ENCODE results near the gene KCNH6.

Gene KCNH6

DNA sequence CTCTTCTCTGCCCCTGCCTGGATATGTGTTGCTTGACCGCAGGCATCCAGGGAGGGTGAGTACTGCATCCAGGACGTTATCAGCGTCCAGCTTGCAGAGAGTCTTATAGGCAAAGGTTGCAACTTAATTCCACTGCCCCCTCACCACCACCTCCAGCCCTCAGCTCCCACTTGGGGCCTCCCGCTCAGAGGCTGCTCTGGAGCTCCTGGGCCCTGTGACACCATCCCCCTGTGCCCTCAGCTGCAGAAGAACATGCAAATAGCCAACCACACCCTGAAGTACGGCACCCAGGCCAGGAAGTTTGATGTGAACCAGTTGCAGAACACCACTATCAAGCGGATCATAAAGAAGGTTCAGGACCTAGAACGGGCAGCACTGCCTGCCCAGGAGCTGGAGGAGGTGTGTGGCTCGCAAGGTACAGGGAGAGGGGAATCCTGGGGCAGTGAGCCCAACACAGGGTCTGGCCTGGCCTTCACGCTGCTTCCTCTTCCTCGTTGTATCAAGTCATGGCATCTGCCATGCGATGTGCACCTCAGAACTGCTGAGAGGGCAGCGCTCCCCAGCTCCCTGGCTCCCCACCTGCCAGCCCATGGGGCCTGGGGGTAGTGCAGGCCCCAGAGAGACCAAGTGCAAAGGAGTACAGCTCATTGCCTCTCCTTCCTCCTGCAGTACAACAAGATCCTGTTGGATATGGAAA is 36.7 kb upstream of the KCNH6 start:
- DNase-seq, result no peak

DNA sequence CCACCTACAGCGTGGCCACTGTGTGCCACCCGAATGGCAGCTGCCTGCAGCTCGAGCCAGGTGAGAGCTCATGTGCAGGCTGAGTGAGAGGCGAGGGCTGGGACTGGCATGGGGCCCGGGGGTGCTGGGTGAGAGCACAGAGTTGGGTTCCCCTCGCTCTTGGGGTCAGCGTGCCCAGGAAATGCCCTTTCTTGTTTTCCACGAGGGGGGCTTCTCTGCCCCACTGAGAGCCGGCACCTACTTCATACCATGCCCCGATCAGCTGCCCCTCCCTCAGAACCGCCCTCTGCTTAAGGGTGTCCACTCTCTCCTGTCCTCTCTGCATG is 36.2 kb upstream of the KCNH6 start:
- no peak for DNase-seq

- DNase-seq, result no peak
Observed at GRCh38 chr17:63488851-63489250, 34.3 kb upstream of the KCNH6 start.

- no peak for DNase-seq
Observed at GRCh38 chr17:63489291-63489690, 33.9 kb upstream of the KCNH6 start.

- DNase-seq, result no peak
Observed at GRCh38 chr17:63490329-63490728, 32.8 kb upstream of the KCNH6 start.

DNA sequence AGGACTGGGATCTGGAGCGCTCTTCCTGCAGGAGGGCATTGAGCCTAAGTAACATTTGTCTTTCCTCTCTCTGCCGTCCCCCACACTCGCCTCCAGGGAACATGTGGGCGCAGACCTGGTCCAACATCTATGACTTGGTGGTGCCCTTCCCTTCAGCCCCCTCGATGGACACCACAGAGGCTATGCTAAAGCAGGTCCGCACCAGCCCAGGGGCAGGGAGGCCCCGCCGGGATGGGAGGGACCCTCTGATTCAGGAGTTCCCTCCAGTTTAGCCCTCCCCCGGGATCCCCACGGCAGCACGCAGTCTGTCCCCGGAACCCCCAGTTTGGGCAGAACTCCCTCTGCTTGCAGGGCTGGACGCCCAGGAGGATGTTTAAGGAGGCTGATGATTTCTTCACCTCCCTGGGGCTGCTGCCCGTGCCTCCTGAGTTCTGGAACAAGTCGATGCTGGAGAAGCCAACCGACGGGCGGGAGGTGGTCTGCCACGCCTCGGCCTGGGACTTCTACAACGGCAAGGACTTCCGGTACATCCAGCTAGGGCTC is 32.2 kb upstream of the KCNH6 start:
- no peak for DNase-seq

DNA sequence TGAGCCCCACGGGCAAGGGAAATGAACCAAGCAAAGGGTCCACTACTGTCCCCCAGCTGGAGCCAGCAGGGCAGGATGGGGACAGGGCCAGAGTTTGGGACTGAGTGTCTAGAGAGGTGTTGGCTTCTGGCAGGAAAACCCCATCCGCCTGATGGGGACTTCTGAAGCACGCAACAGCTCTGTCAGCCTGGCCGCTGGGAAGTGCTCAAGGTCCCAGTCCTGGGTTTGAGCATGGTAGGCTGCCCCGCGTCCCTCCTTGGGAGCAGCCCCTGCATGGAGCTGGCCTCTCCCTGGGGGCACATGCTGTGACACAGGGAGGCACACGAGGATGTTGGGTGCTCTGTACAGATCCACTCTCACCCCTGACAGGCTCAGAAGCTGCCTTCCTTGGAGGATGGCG is 31.7 kb upstream of the KCNH6 start:
- DNase-seq, result no peak

GRCh38 chr17:63491977-63492618 is 31.1 kb upstream of the KCNH6 start:
- DNase-seq, result no peak

GRCh38 chr17:63492940-63493339 is 30.2 kb upstream of the KCNH6 start:
- DNase-seq, result no peak

GRCh38 chr17:63493411-63493810 is 29.7 kb upstream of the KCNH6 start:
- no peak for DNase-seq

DNA sequence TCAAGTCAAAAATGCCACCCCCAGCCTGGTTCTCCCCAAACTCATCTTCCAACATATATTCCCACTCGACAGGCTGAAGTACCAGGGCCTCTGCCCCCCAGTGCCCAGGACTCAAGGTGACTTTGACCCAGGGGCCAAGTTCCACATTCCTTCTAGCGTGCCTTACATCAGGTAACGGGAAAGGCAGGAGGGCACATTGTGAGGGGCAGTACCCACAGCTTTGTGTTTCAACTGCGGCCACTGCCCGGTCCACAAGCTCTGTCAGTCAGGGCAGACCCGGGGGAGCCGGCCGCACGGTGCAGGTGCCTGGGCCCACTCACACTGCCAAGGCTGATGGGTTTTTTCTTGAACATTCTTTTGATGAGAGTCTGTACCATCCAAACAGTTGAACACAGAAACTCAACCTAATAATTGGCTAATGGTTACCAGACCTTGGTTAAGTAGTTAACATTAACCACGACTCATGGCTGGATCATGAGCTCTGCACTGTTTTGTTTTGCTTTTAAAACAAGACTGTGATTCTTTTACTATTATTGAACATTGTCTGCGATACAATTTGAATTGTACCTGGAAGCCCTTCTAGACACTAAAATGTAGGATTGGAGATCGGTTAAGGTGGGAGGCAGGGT is 28.7 kb upstream of the KCNH6 start:
- no peak for DNase-seq

DNA sequence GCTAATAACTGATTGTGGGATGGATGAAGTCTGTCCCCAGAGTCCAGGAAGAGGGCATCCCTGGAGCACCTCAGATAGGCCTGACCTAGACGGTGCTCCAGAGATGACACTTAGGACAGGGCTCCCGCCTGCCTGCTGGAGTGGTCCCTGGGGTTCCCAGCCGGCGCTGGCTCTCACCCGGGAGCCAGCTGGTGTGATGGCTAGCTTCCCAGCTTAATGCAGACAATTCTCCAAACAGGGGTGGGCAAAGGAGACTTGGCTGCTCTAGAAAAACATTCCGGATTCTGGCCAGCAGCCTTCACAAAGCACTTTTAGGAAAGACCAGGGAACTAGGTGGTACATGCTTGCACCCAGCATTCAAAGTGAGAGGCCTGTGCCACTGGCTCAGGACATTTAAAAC is 27.7 kb upstream of the KCNH6 start:
- no peak for DNase-seq

DNA sequence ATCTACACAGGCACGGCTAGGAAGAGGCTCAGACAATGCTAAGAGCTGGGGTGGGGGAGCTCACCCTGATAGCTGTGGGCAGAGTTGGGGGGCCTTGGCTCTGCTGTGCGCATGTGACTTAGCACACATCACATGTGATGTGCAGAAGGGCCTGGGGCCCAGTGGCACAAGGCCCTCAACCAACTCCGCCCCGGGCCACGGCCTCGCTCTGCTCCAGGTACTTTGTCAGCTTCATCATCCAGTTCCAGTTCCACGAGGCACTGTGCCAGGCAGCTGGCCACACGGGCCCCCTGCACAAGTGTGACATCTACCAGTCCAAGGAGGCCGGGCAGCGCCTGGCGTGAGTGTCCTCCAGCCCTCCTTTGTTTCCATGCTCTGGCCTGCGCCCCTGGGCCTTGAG is 27.0 kb upstream of the KCNH6 start:
- no peak for DNase-seq

DNA sequence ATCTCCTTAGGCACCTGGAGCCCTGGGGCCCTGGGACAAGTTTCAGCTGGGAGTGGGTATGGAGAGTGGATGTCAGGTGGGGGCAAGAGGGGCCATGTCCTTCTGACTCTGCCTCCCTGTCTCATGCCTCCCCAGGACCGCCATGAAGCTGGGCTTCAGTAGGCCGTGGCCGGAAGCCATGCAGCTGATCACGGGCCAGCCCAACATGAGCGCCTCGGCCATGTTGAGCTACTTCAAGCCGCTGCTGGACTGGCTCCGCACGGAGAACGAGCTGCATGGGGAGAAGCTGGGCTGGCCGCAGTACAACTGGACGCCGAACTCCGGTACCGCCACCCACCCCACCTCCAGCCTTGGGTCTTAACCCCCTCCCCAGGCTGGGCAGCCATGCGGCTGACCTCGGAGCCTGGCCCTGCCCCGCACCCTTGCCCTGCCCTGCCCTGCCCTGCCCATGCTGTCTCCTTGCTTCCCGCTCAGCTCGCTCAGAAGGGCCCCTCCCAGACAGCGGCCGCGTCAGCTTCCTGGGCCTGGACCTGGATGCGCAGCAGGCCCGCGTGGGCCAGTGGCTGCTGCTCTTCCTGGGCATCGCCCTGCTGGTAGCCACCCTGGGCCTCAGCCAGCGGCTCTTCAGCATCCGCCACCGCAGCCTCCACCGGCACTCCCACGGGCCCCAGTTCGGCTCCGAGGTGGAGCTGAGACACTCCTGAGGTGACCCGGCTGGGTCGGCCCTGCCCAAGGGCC is 26.3 kb upstream of the KCNH6 start:
- no peak for DNase-seq

DNA sequence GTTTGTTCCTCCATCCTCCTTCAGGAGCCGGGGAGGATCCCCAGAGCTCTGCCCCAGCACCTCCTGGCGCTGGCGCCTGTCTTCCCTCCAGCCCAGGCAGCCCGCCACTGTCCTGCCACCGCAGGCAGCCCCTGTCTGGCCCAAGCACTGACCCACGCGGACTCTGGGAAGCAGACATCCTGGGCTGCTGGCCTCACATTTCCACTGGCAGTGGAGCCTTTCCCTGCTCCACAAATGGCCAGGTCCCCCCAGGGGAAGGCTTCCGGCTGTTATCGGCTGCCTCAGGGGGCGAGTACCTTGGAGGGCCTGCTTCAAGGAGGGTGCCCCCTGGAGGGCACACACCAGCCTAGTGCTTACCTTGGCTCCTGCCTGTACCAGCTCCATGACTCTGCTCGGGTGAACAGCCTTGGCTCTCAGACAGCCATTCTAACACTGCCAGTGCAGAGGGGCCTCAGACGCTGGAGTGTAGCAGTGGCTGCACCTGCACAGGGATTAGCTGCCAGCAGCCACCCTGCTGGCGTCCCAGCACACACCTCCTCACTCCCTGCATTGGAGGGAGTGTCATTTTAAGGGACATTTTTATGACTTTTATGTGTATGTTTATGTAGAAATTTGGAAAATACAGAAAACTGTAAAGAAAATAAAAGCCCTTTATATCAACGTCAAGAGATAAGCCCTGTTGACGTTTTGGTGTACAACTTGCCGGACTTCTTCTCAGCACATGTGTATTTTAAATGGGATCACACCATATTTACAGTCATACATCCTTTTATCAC is 25.3 kb upstream of the KCNH6 start:
- no peak for DNase-seq

- no peak for DNase-seq
Observed at GRCh38 chr17:63498626-63499195, 24.4 kb upstream of the KCNH6 start.

DNA sequence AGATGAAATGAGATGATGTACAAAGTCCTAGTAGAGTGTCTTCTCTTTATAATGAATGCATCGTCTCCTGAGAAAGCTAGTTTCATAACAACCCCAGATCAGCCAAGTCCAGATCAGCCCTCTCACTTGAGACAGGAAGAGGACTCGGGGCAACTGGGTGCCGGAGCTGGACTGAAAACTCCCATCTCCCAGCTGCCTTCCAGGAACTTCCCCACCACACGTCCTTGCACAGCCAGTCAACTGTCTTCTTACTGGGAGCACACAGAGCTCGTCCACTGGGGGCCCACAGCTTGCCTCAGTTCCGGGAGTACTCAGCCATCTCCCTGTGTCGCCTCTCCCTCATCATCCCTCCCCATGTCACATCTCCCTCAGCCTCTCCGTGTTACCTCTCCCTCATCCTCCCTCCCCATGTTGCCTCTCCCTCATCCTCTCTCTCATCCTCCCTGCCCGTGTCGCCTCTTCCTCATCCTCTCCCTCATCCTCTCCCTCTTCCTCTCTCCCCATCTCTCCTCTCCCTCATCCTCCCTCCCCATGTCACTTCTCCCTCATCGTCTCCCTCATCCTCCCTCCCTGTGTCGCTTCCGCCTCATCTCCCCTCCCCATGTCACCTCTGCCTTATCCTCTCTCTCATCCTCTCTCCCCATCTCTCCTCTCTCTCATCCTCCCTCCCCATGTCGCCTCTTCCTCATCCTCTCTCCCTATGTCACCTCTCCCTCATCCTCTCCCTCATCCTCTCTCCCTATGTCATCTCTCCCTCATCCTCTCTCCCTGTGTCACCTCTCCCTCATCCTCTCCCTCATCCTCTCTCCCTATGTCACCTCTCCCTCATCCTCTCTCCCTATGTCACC is 22.4 kb upstream of the KCNH6 start:
- DNase-seq, result no peak

DNA sequence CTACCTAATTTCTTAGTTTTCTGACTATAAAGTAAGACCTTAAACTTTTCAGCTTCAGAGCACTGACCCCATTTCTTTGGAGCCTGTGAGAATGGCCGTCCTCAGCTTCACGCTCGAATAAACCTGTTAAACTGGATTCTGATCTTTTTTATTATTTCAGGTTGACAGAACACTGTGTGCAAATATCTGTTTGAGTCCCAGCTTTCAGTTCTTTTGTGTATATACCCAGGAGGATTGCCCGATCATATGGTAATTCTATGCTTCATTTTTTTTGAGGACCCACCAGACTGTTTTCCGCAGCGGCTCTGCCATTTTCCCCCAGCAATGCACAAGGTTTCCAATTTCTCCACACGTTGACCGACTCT is 19.8 kb upstream of the KCNH6 start:
- no peak for DNase-seq

DNA sequence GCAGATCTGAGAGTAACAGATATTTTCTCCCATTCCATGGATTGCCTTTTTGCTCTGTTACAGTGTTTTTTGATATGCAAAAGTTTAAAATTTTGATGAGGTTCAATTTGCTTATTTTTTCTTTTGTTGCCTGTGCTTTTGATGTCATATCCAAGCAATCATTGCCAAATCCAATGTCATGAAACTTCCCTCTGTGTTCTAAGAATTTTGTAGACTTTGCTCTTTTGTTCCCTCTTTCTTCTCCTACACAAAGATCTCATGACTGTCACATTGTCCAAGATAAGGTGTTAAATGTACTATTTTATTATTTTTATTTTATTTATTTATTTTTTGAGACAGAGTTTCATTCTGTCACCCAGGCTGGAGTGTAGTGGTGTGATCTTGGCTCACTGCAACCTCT is 18.9 kb upstream of the KCNH6 start:
- DNase-seq, result no peak

- no peak for DNase-seq
Observed at GRCh38 chr17:63505341-63505740, 17.8 kb upstream of the KCNH6 start.

GRCh38 chr17:63506627-63507026 is 16.5 kb upstream of the KCNH6 start:
- no peak for DNase-seq

DNA sequence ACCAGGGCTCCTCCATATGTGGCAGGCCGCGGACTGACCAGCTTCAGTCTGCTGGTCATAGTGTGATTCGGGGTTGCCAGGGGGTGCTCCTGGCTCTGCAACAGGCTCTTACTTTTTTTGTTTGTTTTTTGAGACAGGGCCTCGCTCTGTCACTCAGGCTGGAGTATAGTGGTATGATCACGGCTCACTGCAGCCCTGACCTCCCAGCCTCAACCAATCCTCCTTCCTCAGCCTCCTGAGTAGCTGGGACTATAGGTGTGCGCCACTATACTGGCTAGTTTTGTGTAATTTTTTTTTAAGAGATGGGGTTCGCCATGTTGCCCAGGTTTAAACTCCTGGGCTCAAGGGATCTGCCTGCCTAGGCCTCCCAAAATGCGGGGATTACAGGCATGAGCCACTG is 11.8 kb upstream of the KCNH6 start:
- DNase-seq, result no peak

Measured in GOT3 (cell line).